Nephron progenitor cell (in vitro differentiated cells): ENCODE measurements around the gene RECK.
A peak's percentile ranks its signal among the peaks of the same experiment; 100 is the strongest.
"Not testable (repeated sequence)": the region's sequence is repeated elsewhere in the genome, so short reads cannot be mapped to it uniquely, and the experiment has no call there.

Experiments used
- DNase-seq: peaks from one replicate; pipeline ENCODE4 v3.0.0; 2021
- H3K27ac Mint-ChIP-seq: 2 replicates; pipeline ENCODE4 v1.8.0; 2021; ENCODE audit warnings: mild to moderate bottlenecking, moderate library complexity, mixed read lengths
- H3K27me3 Mint-ChIP-seq: 2 replicates; pipeline ENCODE4 v1.8.0; 2021; ENCODE audit warnings: mild to moderate bottlenecking, low read depth, mixed read lengths; ENCODE audit not compliant: poor library complexity
- H3K36me3 Mint-ChIP-seq: 2 replicates; pipeline ENCODE4 v1.8.0; 2021; ENCODE audit warnings: low read depth, mixed read lengths
- H3K4me1 Mint-ChIP-seq: 2 replicates; pipeline ENCODE4 v1.8.0; 2021; ENCODE audit warnings: mixed read lengths
- H3K4me3 Mint-ChIP-seq: 2 replicates; pipeline ENCODE4 v1.8.0; 2021; ENCODE audit warnings: mild to moderate bottlenecking, moderate library complexity, mixed read lengths
- H3K9me3 Mint-ChIP-seq: 2 replicates; pipeline ENCODE4 v1.8.0; 2021; ENCODE audit warnings: mild to moderate bottlenecking, moderate library complexity, mixed read lengths
- CTCF ChIP-seq: fragments of 200-600 bp; sonication (generic); IDR thresholded peaks from 2 replicates; pipeline ENCODE4 v1.5.0; 2021; ENCODE audit warnings: antibody characterized with exemption

RECK gene

GRCh38 chr9:36080519-36080918 is 43.8 kb downstream of the RECK start:
- peaks cover 17% of the 10 kb centered on the region for H3K4me1 Mint-ChIP-seq
- no peaks in the 10 kb centered on the region for H3K27me3 Mint-ChIP-seq
- no peak for DNase-seq
- H3K36me3 Mint-ChIP-seq, result peaks cover 48% of the 10 kb centered on the region
- H3K27ac Mint-ChIP-seq, result no peak overlapping the region
- TF ChIP-seq CTCF, result no peak
- H3K4me3 Mint-ChIP-seq, result no peak overlapping the region
- no peaks in the 10 kb centered on the region for H3K9me3 Mint-ChIP-seq

GRCh38 chr9:36082931-36083330 is 46.2 kb downstream of the RECK start:
- no peak for TF ChIP-seq CTCF
- H3K4me3 Mint-ChIP-seq, result no peak overlapping the region
- H3K9me3 Mint-ChIP-seq, result peaks cover 10% of the 10 kb centered on the region
- H3K4me1 Mint-ChIP-seq, result peaks cover 17% of the 10 kb centered on the region
- H3K27me3 Mint-ChIP-seq, result no peaks in the 10 kb centered on the region
- peaks cover 59% of the 10 kb centered on the region for H3K36me3 Mint-ChIP-seq
- no peak overlapping the region for H3K27ac Mint-ChIP-seq
- no peak for DNase-seq

GRCh38 chr9:36086442-36086841 is 49.7 kb downstream of the RECK start:
- Mint-ChIP-seq H3K36me3 (peaks cover 56% of the 10 kb centered on the region), H3K4me3 (no peak overlapping the region)
- TF ChIP-seq CTCF, result no peak

GRCh38 chr9:36087054-36087453 is 50.3 kb downstream of the RECK start:
- not testable (repeated sequence) for DNase-seq, H3K27ac Mint-ChIP-seq, H3K4me3 Mint-ChIP-seq, H3K27me3 Mint-ChIP-seq
- H3K4me1 Mint-ChIP-seq, result peaks cover 34% of the 10 kb centered on the region
- H3K36me3 Mint-ChIP-seq, result peaks cover 61% of the 10 kb centered on the region
- peaks cover 14% of the 10 kb centered on the region for H3K9me3 Mint-ChIP-seq

More at GRCh38 chr9:36086442-36086841, 49.7 kb downstream of the RECK start:
- Mint-ChIP-seq H3K27me3 (no peaks in the 10 kb centered on the region), H3K9me3 (peaks cover 10% of the 10 kb centered on the region), H3K27ac (no peak overlapping the region), H3K4me1 (peaks cover 27% of the 10 kb centered on the region)
- no peak for DNase-seq

GRCh38 chr9:36088020-36088419 is 51.3 kb downstream of the RECK start:
- H3K27ac Mint-ChIP-seq, result no peak overlapping the region
- H3K27me3 Mint-ChIP-seq, result no peaks in the 10 kb centered on the region
- peaks cover 15% of the 10 kb centered on the region for H3K9me3 Mint-ChIP-seq
- H3K4me1 Mint-ChIP-seq, result peaks cover 39% of the 10 kb centered on the region
- no peak for DNase-seq
- H3K4me3 Mint-ChIP-seq, result no peak overlapping the region
- TF ChIP-seq CTCF, result no peak
- H3K36me3 Mint-ChIP-seq, result peaks cover 67% of the 10 kb centered on the region

GRCh38 chr9:36091026-36091953 is 54.6 kb downstream of the RECK start:
- peak; percentile 10 for DNase-seq
- peaks cover 48% of the 10 kb centered on the region for H3K36me3 Mint-ChIP-seq
- peaks cover 39% of the 10 kb centered on the region for H3K4me1 Mint-ChIP-seq
- TF ChIP-seq CTCF, result no peak
- H3K4me3 Mint-ChIP-seq, result peak overlapping the region; percentile 61
- H3K27me3 Mint-ChIP-seq, result peaks cover 2% of the 10 kb centered on the region
- H3K27ac Mint-ChIP-seq, result peak overlapping the region; percentile 98
- H3K9me3 Mint-ChIP-seq, result peaks cover 11% of the 10 kb centered on the region
